Stomach (tissue), 9 donors: ENCODE measurements around the gene PIP4K2A. TPM values are rescaled to one million over a fixed set of nuclear protein-coding genes. Genes with fewer than 3 reads are reported as not detected.

ENCODE experiments used
- DNase-seq, 2 donors: peaks; one replicate each; pipeline versions ENCODE4 v3.0.0 to v3.0.0-alpha.2; 2013 to 2019
- H3K27ac ChIP-seq, 5 donors: fragments of 200-600 bp in 4 of 5; sonication (generic) in 4 of 5; one replicate each; pipeline ENCODE4 v1.5.1; 2013 to 2019; ENCODE audit warnings: mild to moderate bottlenecking in 1 of 5, moderate library complexity in 1 of 5
- H3K27me3 ChIP-seq, 3 donors: fragments of 200-600 bp; sonication (generic); one replicate each; pipeline ENCODE4 v1.5.1; 2017 to 2019; ENCODE audit warnings: mixed run types in 1 of 3
- H3K36me3 ChIP-seq, 4 donors: fragments of 200-600 bp; sonication (generic); 1 replicate in 3 of 4; 2 replicates in 1 of 4; pipeline ENCODE4 v1.5.1; 2016 to 2019
- H3K4me1 ChIP-seq, 4 donors: fragments of 200-600 bp; sonication (generic); one replicate each; pipeline ENCODE4 v1.5.1; 2016 to 2019
- H3K4me3 ChIP-seq, 4 donors: fragments of 200-600 bp; sonication (generic) in 3 of 4; one replicate each; pipeline ENCODE4 v1.5.1; 2016 to 2019; ENCODE audit warnings: mild to moderate bottlenecking in 1 of 4
- H3K9me3 ChIP-seq, 4 donors: fragments of 200-600 bp; sonication (generic); one replicate each; pipeline ENCODE4 v1.5.1; 2016 to 2019
- CTCF ChIP-seq, 7 experiments: fragments of 450-650 bp in 4 of 7; fragments of 200-600 bp in 3 of 7; sonication (generic) in 3 of 7; IDR thresholded peaks; one replicate each; pipeline ENCODE4 v1.5.1; 2016 to 2019; ENCODE audit warnings: antibody characterized with exemption in 7 of 7, control low read depth in 2 of 7, mild to moderate bottlenecking in 1 of 7
- EP300 ChIP-seq: sonication (generic); formaldehyde crosslinking; IDR thresholded peaks from one replicate; pipeline ENCODE4 v1.6.1; 2017; ENCODE audit warnings: antibody characterized with exemption
- POLR2A ChIP-seq, 4 donors: fragments of 450-650 bp; IDR thresholded peaks; one replicate each; pipeline ENCODE4 v1.6.1; 2016; ENCODE audit warnings: antibody characterized with exemption in 4 of 4, control low read depth in 2 of 4, mild to moderate bottlenecking in 1 of 4, moderate library complexity in 1 of 4
- POLR2AphosphoS5 ChIP-seq, 3 donors: sonication (generic); formaldehyde crosslinking; IDR thresholded peaks; one replicate each; pipeline ENCODE4 v1.6.1; 2016; ENCODE audit warnings: antibody characterized with exemption in 3 of 3
- WGBS, 5 donors: extraction: QIAGEN DNeasy Blood & Tissue Kit in 3 of 5; methylation state at CpG; one replicate each; pipeline versions ENCODE4 v1.1.5 to v1.1.7; 2013 to 2018; 5-methylcytosine and 5-hydroxymethylcytosine counted together
- intact Hi-C: fragments of 100-400 bp; cut with DNase I; formaldehyde crosslinking; loops from one replicate; pipeline ENCODE4 v1.15.1; 2023; ENCODE audit warnings: low total_unique reads
- polyA plus RNA-seq, 3 donors: library from polyadenylated mRNA; stranded (reverse); fragments of 200-250 nt; gene quantifications; one replicate each; pipeline ENCODE4 v1.2.3, GENCODE V29; 2013
- total RNA-seq, 5 donors: library from RNA; depleted of rRNA; stranded (reverse); fragments of >200 nt; gene quantifications; one replicate each; pipeline versions ENCODE4 v1.1.0 to v1.2.3, GENCODE V29; 2014 to 2016
- donor health status: healthy with polysubstance abuse.
- donor health status: Bipolar disorder and iron deficiency.
- donor health status: healthy.

The PIP4K2A gene
- total and polyA plus RNA-seq, 8 donors: 6.7 to 61.3 (median 13.6) TPM

DNA sequence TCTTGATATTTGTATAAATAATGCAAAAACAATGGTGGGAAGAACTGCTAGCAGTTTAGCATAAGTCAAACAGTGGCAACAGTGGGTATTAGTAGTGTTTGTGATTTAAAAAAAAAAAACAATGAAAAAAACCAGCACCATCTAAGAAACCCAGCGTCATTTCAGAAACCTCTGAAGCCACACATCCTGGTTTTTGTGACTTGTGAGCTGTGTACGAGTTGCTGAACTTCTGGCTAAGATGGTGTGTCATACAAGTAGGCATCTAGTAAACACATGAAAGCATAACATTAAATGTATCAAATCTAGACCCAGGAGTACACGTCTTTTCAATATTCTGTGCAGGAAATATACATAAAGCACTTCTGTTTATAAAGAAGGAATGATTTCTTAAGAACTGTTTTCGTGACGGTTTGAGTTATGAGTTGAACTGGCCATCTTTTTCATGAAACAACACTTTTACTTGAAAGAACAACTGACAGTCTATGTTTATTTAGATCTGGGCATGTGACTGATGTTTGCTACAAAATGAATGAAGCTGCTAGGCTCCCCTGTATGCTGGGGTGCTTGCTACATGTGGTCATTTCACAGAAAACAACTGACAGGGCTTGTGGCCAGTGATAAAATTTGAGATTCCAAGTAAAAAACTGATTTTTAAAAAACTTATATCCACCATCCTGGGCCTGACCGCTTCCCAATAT is 143.5 kb downstream of the PIP4K2A start:
- WGBS, 5 donors: 65 to 71% (median 69%) methylated on average over 6 of the region's 6 CpGs
- H3K4me1 ChIP-seq: no peaks in the 10 kb centered on the region
- intact Hi-C loops: no loop called here

GRCh38 chr10:22570234-22570633 is 144.1 kb downstream of the PIP4K2A start:
- DNase-seq: no peak
- no peaks in the 10 kb centered on the region for H3K9me3 ChIP-seq
- H3K4me1 ChIP-seq: no peaks in the 10 kb centered on the region
- H3K27me3 ChIP-seq: no peaks in the 10 kb centered on the region
- H3K27ac ChIP-seq: no peak overlapping the region
- TF ChIP-seq POLR2AphosphoS5 (IDR thresholded peaks at IDR 0.05): no peak
- TF ChIP-seq EP300: no peak
- TF ChIP-seq POLR2A (IDR thresholded peaks at IDR 0.05): no peak
- no peak for TF ChIP-seq CTCF (IDR thresholded peaks at IDR 0.05)
- intact Hi-C loops: no loop called here
- H3K4me3 ChIP-seq: no peak overlapping the region
- peaks cover 7 to 66% (median 51%) of the 10 kb centered on the region in 4 donors for H3K36me3 ChIP-seq
- 69 to 87% (median 86%) methylated on average over 4 of the region's 4 CpGs for WGBS, 5 donors

More for the DNA sequence above, 143.5 kb downstream of the PIP4K2A start:
- peak in 1 of 2 donors; percentile 21 for DNase-seq
- no peak overlapping the region for H3K4me3 ChIP-seq
- H3K36me3 ChIP-seq: peaks cover 7 to 71% (median 51%) of the 10 kb centered on the region in 4 donors
- no peak overlapping the region for H3K27ac ChIP-seq
- no peaks in the 10 kb centered on the region for H3K27me3 ChIP-seq
- TF ChIP-seq POLR2A (IDR thresholded peaks at IDR 0.05): no peak
- TF ChIP-seq CTCF (IDR thresholded peaks at IDR 0.05): no peak
- TF ChIP-seq EP300: no peak
- TF ChIP-seq POLR2AphosphoS5 (IDR thresholded peaks at IDR 0.05): no peak
- no peaks in the 10 kb centered on the region for H3K9me3 ChIP-seq

DNA sequence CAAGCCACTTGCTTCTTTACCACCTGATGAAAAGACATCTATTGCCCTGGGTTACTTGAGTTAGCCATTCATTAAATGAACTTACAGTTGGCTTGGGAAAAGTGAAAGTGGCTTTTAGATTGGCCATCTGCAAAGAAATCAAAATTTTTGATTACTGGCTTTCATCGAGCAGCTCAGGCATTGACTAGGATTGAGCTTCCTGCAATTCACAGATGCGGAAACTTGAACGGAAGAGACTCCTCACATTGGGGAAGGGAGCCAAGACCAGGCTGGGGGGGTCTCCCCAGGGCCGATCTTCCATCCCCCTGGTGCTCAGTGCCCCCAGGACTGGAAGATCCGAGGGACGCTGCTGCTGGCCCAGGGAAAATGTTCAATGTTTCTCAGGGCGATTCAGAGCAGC is 145.4 kb downstream of the PIP4K2A start:
- H3K4me3 ChIP-seq: no peak overlapping the region
- H3K4me1 ChIP-seq: no peaks in the 10 kb centered on the region
- no peak for TF ChIP-seq POLR2A (IDR thresholded peaks at IDR 0.05)
- no peak for TF ChIP-seq EP300
- no peak for TF ChIP-seq CTCF (IDR thresholded peaks at IDR 0.05)
- no peak for TF ChIP-seq POLR2AphosphoS5 (IDR thresholded peaks at IDR 0.05)
- WGBS, 5 donors: 74 to 92% (median 91%) methylated on average over 7 of the region's 7 CpGs
- H3K27ac ChIP-seq: no peak overlapping the region
- H3K9me3 ChIP-seq: no peaks in the 10 kb centered on the region
- H3K36me3 ChIP-seq: peaks cover 7 to 77% (median 62%) of the 10 kb centered on the region in 4 donors
- DNase-seq: no peak
- H3K27me3 ChIP-seq: no peaks in the 10 kb centered on the region
- intact Hi-C loops: no loop called here

DNA sequence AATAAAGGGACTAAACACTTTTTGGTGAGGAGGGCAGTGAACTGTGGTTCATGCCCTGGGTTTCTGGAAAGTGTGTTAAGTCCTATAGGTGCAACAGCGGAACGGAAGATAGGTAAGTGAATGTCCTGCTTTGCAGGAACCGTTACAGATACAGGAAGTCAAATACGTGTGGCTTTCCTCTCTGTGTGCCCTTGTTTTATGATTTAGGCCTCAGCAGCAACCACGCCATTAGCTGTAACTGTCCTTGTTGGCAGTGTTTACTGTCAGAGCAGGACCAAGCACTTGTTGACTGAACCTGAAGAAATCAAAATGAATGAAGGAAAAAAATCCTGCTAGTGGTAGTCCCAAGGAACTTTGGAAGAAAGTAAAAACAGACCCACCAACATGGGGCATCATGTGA is 150.3 kb downstream of the PIP4K2A start:
- Histone ChIP-seq H3K27me3 (no peaks in the 10 kb centered on the region), H3K4me3 (no peak overlapping the region), H3K36me3 (peaks cover 0 to 72% (median 55%) of the 10 kb centered on the region in 4 donors), H3K27ac (no peak overlapping the region), H3K4me1 (no peaks in the 10 kb centered on the region), H3K9me3 (no peaks in the 10 kb centered on the region)
- DNase-seq: no peak
- 74 to 89% (median 84%) methylated on average over 5 of the region's 5 CpGs for WGBS, 5 donors
- TF ChIP-seq POLR2A (IDR thresholded peaks at IDR 0.05) (no peak), CTCF (IDR thresholded peaks at IDR 0.05) (no peak), EP300 (no peak), POLR2AphosphoS5 (IDR thresholded peaks at IDR 0.05) (no peak)
- intact Hi-C loops: no loop called here
